Fibroblast of pulmonary artery (primary cell): Measurements from ENCODE around the gene PIK3R5.
A peak's percentile ranks its signal among the peaks of the same experiment; 100 is the strongest.

Experiments
- DNase-seq: peaks from one replicate; pipeline ENCODE4 v3.0.0-alpha.2; 2010; ENCODE audit warnings: low read depth
- H3K4me3 ChIP-seq: replicated peaks from 2 replicates; pipeline ENCODE4 v1.5.1; 2011; ENCODE audit warnings: low read depth, mild to moderate bottlenecking, control low read depth, low read length, moderate library complexity
- TF ChIP-seq, protein P1 (sequence below): IDR thresholded peaks from 2 replicates; pipeline ENCODE4 v1.5.1; 2011; ENCODE audit warnings: mild to moderate bottlenecking, control low read depth, low read length, inconsistent platforms; ENCODE audit errors: missing control alignments

The PIK3R5 gene

DNA sequence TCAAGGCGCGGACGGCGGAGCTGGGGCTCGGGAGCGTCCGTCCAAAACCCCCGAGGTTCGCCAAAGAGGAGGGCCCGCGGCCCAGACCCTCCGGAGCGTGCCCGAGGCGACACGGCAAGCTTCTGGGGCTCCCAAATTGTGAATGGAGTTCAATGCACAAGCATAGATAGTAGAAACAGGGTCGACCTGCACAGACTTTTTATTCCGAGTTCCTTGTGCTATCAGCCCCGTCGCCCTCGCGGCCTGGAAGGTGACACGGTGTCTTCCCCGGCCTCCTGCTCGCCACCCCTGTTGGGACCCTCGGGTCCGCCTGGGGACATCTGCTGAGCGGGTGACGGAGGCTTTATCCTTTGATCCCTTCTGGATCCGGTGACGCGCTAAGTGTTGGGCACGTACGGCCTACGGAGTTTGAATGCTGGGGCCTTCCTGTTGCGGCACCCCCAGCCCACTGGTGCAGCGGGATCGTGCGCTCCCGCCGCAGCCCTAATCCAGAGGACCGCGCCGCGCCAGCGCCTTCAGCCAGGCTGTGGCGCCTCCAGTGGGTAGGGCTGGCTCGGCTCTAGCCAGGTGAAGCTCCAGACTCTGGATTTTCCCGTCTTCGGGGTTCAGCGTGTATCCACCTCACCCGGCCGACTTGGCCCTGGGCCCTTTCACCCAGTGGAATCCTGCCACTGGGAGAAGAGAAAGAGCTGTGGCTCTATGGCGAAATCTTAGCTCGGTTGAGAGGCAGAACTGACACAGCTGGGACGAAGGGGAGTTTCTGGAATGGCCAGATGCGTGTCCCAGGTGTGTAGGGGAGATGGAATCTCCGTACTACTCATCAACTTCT lies 38.8 kb upstream of the PIK3R5 start:
- no peak overlapping the region for H3K4me3 ChIP-seq
- no peak for DNase-seq
- TF ChIP-seq, protein P1, sequence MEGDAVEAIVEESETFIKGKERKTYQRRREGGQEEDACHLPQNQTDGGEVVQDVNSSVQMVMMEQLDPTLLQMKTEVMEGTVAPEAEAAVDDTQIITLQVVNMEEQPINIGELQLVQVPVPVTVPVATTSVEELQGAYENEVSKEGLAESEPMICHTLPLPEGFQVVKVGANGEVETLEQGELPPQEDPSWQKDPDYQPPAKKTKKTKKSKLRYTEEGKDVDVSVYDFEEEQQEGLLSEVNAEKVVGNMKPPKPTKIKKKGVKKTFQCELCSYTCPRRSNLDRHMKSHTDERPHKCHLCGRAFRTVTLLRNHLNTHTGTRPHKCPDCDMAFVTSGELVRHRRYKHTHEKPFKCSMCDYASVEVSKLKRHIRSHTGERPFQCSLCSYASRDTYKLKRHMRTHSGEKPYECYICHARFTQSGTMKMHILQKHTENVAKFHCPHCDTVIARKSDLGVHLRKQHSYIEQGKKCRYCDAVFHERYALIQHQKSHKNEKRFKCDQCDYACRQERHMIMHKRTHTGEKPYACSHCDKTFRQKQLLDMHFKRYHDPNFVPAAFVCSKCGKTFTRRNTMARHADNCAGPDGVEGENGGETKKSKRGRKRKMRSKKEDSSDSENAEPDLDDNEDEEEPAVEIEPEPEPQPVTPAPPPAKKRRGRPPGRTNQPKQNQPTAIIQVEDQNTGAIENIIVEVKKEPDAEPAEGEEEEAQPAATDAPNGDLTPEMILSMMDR, result no peak

DNA sequence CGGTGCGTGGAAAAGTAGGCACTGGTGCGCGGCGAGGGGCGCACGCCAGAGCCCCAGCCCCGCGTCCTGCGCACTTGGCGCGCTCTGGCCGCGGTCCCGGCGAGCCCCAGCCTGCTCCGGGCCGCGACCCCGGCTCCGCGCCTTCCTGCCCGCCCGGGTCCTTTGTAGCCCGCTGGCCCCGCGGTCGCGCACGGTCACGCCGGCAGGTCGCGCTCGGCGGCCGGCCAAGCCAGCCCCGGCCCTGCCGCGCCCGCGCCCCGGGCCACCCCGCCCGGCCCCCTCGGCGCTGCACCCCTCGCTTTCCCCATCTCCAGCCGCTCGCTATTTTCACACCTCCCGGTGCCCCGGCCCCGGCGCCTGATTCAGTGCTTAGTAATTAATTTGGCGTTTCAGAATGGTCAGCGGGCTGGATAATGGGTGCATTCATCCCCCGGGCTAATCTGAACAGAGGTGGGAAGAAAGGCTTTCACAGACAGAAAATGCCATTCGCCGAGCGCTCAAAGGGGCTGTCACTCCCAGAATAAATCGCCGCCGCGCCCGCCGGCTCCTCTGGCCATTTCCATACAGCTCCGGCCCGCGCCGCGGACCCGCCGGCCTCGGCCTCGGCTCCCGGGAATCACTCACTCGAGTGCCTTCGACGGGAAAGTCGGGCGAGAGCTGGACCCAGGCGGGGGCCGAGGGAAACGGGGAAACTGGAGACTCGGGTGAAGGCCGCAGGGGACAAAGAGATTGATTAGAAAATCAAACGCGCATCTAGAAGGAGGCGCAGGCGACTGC lies 38.0 kb upstream of the PIK3R5 start:
- TF ChIP-seq, protein P1, result no peak
- no peak for DNase-seq
- H3K4me3 ChIP-seq, result no peak overlapping the region

DNA sequence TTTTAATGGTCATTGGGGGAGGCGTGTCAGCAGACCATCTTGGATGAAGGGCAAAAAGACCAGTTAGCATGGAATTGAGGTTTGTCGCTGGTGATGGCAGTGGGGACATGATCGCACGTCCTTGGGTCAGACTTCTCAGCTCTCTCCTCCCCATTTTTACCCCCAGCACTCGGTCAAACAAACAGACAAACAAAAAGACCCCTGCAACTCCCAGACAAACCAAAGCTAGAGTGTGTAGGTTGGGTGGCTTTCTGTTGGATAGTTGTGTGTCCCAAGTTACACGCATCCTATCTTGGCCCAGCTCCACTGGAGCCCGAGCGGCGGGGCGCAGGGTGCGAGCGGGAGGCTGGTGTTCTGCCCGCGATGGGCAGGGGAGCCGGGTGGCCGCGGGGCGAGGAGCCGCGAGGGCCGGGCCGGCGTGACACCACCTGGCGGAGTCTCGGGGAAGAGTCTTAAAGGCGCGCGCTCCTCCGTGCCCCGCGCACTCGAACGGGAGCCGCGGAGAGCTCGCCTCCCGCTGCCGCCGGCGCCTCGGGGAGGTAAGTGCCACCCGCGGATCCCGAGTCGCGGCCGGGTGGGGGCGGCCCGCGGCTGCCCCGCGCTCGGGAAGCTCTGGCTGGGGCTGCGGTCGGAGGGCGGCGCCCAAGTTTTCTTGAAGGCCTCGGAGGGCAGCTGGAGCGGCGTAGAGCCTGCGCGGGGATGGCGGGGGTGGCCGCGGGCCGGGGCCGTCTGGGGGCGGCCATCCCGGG lies 37.3 kb upstream of the PIK3R5 start:
- no peak for DNase-seq
- H3K4me3 ChIP-seq, result no peak overlapping the region
- TF ChIP-seq, protein P1, result no peak

DNA sequence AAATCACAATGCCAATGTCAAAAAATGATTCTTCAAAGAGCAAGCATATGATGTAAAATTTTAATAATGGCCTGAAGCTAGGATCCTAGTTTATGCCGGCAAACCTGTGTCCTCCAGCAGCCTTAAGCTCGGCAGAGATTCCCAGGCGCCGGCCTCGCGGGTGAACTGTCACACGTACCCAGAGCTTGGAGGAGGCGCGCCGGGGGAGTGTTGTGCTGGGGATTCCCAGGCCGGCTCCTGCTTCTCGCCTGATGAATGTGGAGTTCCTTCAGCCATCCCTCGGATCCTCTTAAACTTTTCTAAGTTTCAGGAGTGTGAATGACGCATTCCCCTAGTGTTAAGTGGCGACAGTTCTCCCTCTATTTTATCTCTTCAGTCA lies 36.7 kb upstream of the PIK3R5 start:
- TF ChIP-seq, protein P1, result no peak
- no peak overlapping the region for H3K4me3 ChIP-seq
- no peak for DNase-seq

DNA sequence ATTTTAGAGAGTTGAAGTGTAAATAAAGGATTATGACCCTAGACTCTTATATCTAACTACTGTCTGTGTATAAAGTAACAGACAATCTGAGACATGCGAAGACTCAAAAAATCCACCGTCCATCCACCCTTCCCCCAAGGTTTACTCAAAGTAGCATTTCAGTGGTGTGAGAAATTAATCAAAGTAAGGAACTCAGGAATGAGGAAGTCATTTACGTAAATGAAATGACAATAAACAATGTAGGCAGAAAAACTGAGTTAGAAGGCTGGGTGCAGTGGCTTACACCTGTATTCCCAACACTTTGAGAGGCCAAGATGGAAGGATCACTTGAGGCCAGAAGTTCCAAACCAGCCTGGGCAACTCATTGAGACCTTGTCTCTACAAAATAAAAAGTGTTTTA lies 36.1 kb upstream of the PIK3R5 start:
- DNase-seq, result no peak
- no peak overlapping the region for H3K4me3 ChIP-seq
- TF ChIP-seq, protein P1, result no peak

DNA sequence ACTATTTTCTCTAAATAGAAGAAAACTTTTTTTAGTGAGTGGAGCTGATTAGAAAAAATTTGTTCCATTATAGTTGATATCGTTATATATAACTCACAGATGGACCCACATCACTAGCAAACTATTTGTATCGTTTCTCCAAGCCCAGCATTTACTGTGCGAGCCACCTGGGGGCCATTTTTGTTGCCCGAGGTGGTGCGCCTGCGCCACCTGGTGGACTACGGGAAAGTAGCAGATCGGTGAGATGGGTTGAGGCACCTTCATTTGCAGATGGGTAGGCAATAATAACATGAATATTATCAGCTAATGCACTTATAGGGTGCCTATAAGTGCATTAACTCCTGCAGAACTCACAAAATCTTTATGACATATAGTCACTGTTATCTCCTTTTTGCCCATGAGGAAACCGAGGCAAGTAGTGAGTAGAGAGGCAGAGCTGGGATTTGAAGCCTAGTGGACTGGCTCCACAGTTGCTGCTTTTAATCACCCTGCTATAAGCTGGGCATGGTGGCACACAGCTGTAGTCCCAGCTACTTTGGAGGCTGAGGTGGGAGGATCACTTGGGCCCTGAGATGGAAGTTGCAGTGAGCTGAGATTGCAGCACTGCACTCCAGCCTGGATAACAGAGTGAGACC lies 32.6 kb upstream of the PIK3R5 start:
- peak; percentile 62 for DNase-seq
- TF ChIP-seq, protein P1, result peak; percentile 93
- no peak overlapping the region for H3K4me3 ChIP-seq
